Measurements from ENCODE around the gene NMNAT2. TPM values are rescaled to one million over a fixed set of nuclear protein-coding genes. Genes with fewer than 3 reads are reported as not detected.

Gene NMNAT2
- total and polyA plus RNA-seq, 2 of the 13 experiments (the other 11 are each of a cell fraction or from before 2014, with no cell fraction given) = not detected

- H3K4me3 ChIP-seq (replicated peaks in 1 of 3; ENCODE audit: insufficient read depth in 1 of 3, low read depth in 2 of 3, low read length in 3 of 3) = no peak overlapping the region
- no peaks in the 10 kb centered on the region for H3K4me1 ChIP-seq (ENCODE audit: insufficient read depth, low read length)
- H3K27ac ChIP-seq (ENCODE audit: extremely low read length, insufficient read depth, low read length) = no peak overlapping the region
- in situ Hi-C loops (cut with HindIII; ENCODE audit: extremely low pct_ligation_motif_present, low pct_unique_long_range_greater_than_20kb) (no loop called here), intact Hi-C loops (cut with micrococcal nuclease; ENCODE audit: unreplicated experiment) (no loop called here)
- no peak for FAIRE-seq
- H3K36me3 ChIP-seq (replicated peaks in 1 of 2; ENCODE audit: control insufficient read depth in 1 of 2, insufficient read depth in 2 of 2, low read length in 2 of 2) = no peaks in the 10 kb centered on the region
- no TSS peak for BruUV-seq (replicated peaks)
- WGBS (ENCODE audit: low lambda C conversion rate) = 14% methylated on average over 3 of the region's 3 CpGs
- no peak overlapping the region for H3K9ac ChIP-seq (ENCODE audit: insufficient read depth, low read depth, low read length)
- ATAC-seq = no peak
- no peak overlapping the region for H3K4me2 ChIP-seq (ENCODE audit: low read depth, low read length)
- POLR2A ChIA-PET = no interaction called here
- peaks cover 0 to 15% of the 10 kb centered on the region in 2 experiments; a peak in 2 of 5 replicates for H3K27me3 ChIP-seq (ENCODE audit: control insufficient read depth in 1 of 2, insufficient read depth in 2 of 2, low read length in 2 of 2)
- H2AFZ ChIP-seq (ENCODE audit: low read length) = no peak overlapping the region
- H3K9me3 ChIP-seq (ENCODE audit: low read length) = no peaks in the 10 kb centered on the region
- no peaks in the 10 kb centered on the region for H4K20me1 ChIP-seq (ENCODE audit: insufficient read depth, low read length)
- H3K79me2 ChIP-seq (ENCODE audit: insufficient read depth, low read length) = no peaks in the 10 kb centered on the region
- no peak for DNase-seq (ENCODE audit: low spot score)
- CTCF ChIA-PET (ENCODE audit: low intra/inter-chr PET ratio, low total read pairs) = no interaction called here
- TF ChIP-seq ZNF672 (CRISPR knock-in tag; IDR thresholded peaks at IDR 0.05) (no peak), PHB2 (IDR thresholded peaks at IDR 0.05; ENCODE audit: partially characterized antibody) (no peak), THRA (CRISPR knock-in tag; IDR thresholded peaks at IDR 0.05; ENCODE audit: borderline replicate concordance) (no peak), ZNF282 (IDR thresholded peaks at IDR 0.05; ENCODE audit: partially characterized antibody) (no peak), ZNF841 (CRISPR knock-in tag; IDR thresholded peaks at IDR 0.05; ENCODE audit: borderline replicate concordance) (no peak), RBAK (CRISPR knock-in tag; IDR thresholded peaks at IDR 0.05) (no peak), STAG1 (CRISPR knock-in tag; IDR thresholded peaks at IDR 0.05) (no peak), KLF12 (CRISPR knock-in tag; IDR thresholded peaks at IDR 0.05; ENCODE audit: borderline replicate concordance) (no peak), SIX4 (CRISPR knock-in tag; IDR thresholded peaks at IDR 0.05) (no peak)
- TF ChIP-seq, protein P1, sequence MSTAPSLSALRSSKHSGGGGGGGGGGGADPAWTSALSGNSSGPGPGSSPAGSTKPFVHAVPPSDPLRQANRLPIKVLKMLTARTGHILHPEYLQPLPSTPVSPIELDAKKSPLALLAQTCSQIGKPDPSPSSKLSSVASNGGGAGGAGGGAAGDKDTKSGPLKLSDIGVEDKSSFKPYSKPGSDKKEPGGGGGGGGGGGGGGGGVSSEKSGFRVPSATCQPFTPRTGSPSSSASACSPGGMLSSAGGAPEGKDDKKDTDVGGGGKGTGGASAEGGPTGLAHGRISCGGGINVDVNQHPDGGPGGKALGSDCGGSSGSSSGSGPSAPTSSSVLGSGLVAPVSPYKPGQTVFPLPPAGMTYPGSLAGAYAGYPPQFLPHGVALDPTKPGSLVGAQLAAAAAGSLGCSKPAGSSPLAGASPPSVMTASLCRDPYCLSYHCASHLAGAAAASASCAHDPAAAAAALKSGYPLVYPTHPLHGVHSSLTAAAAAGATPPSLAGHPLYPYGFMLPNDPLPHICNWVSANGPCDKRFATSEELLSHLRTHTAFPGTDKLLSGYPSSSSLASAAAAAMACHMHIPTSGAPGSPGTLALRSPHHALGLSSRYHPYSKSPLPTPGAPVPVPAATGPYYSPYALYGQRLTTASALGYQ (CRISPR knock-in tag; IDR thresholded peaks at IDR 0.05) = no peak
- TF ChIP-seq, protein P2, sequence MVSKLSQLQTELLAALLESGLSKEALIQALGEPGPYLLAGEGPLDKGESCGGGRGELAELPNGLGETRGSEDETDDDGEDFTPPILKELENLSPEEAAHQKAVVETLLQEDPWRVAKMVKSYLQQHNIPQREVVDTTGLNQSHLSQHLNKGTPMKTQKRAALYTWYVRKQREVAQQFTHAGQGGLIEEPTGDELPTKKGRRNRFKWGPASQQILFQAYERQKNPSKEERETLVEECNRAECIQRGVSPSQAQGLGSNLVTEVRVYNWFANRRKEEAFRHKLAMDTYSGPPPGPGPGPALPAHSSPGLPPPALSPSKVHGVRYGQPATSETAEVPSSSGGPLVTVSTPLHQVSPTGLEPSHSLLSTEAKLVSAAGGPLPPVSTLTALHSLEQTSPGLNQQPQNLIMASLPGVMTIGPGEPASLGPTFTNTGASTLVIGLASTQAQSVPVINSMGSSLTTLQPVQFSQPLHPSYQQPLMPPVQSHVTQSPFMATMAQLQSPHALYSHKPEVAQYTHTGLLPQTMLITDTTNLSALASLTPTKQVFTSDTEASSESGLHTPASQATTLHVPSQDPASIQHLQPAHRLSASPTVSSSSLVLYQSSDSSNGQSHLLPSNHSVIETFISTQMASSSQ (IDR thresholded peaks at IDR 0.05; ENCODE audit: low read depth) = no peak
- TF ChIP-seq, protein P2 (CRISPR knock-in tag; IDR thresholded peaks at IDR 0.05; ENCODE audit: borderline replicate concordance) = no peak
- TF ChIP-seq, protein P3, sequence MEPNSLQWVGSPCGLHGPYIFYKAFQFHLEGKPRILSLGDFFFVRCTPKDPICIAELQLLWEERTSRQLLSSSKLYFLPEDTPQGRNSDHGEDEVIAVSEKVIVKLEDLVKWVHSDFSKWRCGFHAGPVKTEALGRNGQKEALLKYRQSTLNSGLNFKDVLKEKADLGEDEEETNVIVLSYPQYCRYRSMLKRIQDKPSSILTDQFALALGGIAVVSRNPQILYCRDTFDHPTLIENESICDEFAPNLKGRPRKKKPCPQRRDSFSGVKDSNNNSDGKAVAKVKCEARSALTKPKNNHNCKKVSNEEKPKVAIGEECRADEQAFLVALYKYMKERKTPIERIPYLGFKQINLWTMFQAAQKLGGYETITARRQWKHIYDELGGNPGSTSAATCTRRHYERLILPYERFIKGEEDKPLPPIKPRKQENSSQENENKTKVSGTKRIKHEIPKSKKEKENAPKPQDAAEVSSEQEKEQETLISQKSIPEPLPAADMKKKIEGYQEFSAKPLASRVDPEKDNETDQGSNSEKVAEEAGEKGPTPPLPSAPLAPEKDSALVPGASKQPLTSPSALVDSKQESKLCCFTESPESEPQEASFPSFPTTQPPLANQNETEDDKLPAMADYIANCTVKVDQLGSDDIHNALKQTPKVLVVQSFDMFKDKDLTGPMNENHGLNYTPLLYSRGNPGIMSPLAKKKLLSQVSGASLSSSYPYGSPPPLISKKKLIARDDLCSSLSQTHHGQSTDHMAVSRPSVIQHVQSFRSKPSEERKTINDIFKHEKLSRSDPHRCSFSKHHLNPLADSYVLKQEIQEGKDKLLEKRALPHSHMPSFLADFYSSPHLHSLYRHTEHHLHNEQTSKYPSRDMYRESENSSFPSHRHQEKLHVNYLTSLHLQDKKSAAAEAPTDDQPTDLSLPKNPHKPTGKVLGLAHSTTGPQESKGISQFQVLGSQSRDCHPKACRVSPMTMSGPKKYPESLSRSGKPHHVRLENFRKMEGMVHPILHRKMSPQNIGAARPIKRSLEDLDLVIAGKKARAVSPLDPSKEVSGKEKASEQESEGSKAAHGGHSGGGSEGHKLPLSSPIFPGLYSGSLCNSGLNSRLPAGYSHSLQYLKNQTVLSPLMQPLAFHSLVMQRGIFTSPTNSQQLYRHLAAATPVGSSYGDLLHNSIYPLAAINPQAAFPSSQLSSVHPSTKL (CRISPR knock-in tag; IDR thresholded peaks at IDR 0.05) = no peak
- TF ChIP-seq, protein P4, sequence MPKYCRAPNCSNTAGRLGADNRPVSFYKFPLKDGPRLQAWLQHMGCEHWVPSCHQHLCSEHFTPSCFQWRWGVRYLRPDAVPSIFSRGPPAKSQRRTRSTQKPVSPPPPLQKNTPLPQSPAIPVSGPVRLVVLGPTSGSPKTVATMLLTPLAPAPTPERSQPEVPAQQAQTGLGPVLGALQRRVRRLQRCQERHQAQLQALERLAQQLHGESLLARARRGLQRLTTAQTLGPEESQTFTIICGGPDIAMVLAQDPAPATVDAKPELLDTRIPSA (CRISPR knock-in tag; IDR thresholded peaks at IDR 0.05; ENCODE audit: borderline replicate concordance) = no peak
Measured at GRCh38 chr1:183363972-183364371, 54.2 kb downstream of the NMNAT2 start.

Data from HepG2 (cell line).